ENCODE measurements around the gene DMKN.

GRCh38 chr19:35454663-35455062 lies 58.8 kb downstream of the DMKN start:
- TF ChIP-seq, protein P1, sequence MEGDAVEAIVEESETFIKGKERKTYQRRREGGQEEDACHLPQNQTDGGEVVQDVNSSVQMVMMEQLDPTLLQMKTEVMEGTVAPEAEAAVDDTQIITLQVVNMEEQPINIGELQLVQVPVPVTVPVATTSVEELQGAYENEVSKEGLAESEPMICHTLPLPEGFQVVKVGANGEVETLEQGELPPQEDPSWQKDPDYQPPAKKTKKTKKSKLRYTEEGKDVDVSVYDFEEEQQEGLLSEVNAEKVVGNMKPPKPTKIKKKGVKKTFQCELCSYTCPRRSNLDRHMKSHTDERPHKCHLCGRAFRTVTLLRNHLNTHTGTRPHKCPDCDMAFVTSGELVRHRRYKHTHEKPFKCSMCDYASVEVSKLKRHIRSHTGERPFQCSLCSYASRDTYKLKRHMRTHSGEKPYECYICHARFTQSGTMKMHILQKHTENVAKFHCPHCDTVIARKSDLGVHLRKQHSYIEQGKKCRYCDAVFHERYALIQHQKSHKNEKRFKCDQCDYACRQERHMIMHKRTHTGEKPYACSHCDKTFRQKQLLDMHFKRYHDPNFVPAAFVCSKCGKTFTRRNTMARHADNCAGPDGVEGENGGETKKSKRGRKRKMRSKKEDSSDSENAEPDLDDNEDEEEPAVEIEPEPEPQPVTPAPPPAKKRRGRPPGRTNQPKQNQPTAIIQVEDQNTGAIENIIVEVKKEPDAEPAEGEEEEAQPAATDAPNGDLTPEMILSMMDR (IDR thresholded peaks at IDR 0.05): no peak
- TF ChIP-seq, protein P2, sequence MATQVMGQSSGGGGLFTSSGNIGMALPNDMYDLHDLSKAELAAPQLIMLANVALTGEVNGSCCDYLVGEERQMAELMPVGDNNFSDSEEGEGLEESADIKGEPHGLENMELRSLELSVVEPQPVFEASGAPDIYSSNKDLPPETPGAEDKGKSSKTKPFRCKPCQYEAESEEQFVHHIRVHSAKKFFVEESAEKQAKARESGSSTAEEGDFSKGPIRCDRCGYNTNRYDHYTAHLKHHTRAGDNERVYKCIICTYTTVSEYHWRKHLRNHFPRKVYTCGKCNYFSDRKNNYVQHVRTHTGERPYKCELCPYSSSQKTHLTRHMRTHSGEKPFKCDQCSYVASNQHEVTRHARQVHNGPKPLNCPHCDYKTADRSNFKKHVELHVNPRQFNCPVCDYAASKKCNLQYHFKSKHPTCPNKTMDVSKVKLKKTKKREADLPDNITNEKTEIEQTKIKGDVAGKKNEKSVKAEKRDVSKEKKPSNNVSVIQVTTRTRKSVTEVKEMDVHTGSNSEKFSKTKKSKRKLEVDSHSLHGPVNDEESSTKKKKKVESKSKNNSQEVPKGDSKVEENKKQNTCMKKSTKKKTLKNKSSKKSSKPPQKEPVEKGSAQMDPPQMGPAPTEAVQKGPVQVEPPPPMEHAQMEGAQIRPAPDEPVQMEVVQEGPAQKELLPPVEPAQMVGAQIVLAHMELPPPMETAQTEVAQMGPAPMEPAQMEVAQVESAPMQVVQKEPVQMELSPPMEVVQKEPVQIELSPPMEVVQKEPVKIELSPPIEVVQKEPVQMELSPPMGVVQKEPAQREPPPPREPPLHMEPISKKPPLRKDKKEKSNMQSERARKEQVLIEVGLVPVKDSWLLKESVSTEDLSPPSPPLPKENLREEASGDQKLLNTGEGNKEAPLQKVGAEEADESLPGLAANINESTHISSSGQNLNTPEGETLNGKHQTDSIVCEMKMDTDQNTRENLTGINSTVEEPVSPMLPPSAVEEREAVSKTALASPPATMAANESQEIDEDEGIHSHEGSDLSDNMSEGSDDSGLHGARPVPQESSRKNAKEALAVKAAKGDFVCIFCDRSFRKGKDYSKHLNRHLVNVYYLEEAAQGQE (IDR thresholded peaks at IDR 0.05; ENCODE audit: insufficient read depth in 1 of 2, low read depth in 2 of 2, low read length in 1 of 2): no peak

All from Panc1 (cell line).